NB4 (cell line): ENCODE measurements around the gene AGXT.

Experiments
- DNase-seq: peaks from one replicate; pipeline ENCODE4 v3.0.0; 2010; ENCODE audit warnings: low read depth
- H3K4me3 ChIP-seq: one replicate; pipeline ENCODE4 v1.5.1; 2011; ENCODE audit warnings: mild to moderate bottlenecking, low read depth, low read length, moderate library complexity
- MYC ChIP-seq: IDR thresholded peaks from 2 replicates; pipeline ENCODE4 v1.6.1; 2011; ENCODE audit warnings: low read depth, low read length
- POLR2A ChIP-seq: IDR thresholded peaks from 2 replicates; pipeline ENCODE4 v1.6.1; 2011; ENCODE audit warnings: mild to moderate bottlenecking; ENCODE audit not compliant: insufficient read length; ENCODE audit errors: extremely low read depth
- TF ChIP-seq, protein P1 (sequence below): IDR thresholded peaks from 2 replicates; pipeline ENCODE4 v1.6.1; 2011; ENCODE audit warnings: low read depth, low read length
- TF ChIP-seq, protein P2 (sequence below): IDR thresholded peaks from one replicate; pipeline ENCODE4 v1.5.1; 2012; ENCODE audit warnings: low read depth, low read length

Gene AGXT

DNA sequence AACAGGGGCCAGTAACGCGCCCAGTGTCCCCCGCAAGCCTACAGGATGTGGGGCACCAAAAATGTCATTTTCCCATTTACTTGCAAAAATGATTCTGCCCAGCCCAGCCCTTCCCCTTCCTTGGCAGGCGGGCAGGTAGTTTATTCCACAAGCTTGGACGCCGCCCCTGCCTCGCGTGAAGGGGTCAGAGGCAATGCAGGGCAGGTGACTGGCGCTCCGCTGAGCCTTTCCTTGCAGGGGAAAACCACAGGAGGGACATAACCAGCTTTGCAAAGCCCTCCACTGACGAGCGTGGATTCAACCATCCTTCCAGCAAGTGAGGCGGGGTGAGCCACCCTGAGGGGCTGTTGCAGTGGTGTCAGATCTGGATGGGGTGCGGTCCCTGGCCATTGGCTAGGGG, 22.1 kb downstream of the AGXT start:
- TF ChIP-seq POLR2A (no peak), MYC (no peak)
- TF ChIP-seq, protein P1, sequence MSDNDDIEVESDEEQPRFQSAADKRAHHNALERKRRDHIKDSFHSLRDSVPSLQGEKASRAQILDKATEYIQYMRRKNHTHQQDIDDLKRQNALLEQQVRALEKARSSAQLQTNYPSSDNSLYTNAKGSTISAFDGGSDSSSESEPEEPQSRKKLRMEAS: no peak
- TF ChIP-seq, protein P2, sequence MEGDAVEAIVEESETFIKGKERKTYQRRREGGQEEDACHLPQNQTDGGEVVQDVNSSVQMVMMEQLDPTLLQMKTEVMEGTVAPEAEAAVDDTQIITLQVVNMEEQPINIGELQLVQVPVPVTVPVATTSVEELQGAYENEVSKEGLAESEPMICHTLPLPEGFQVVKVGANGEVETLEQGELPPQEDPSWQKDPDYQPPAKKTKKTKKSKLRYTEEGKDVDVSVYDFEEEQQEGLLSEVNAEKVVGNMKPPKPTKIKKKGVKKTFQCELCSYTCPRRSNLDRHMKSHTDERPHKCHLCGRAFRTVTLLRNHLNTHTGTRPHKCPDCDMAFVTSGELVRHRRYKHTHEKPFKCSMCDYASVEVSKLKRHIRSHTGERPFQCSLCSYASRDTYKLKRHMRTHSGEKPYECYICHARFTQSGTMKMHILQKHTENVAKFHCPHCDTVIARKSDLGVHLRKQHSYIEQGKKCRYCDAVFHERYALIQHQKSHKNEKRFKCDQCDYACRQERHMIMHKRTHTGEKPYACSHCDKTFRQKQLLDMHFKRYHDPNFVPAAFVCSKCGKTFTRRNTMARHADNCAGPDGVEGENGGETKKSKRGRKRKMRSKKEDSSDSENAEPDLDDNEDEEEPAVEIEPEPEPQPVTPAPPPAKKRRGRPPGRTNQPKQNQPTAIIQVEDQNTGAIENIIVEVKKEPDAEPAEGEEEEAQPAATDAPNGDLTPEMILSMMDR: no peak
- H3K4me3 ChIP-seq: no peak overlapping the region
- DNase-seq: no peak

DNA sequence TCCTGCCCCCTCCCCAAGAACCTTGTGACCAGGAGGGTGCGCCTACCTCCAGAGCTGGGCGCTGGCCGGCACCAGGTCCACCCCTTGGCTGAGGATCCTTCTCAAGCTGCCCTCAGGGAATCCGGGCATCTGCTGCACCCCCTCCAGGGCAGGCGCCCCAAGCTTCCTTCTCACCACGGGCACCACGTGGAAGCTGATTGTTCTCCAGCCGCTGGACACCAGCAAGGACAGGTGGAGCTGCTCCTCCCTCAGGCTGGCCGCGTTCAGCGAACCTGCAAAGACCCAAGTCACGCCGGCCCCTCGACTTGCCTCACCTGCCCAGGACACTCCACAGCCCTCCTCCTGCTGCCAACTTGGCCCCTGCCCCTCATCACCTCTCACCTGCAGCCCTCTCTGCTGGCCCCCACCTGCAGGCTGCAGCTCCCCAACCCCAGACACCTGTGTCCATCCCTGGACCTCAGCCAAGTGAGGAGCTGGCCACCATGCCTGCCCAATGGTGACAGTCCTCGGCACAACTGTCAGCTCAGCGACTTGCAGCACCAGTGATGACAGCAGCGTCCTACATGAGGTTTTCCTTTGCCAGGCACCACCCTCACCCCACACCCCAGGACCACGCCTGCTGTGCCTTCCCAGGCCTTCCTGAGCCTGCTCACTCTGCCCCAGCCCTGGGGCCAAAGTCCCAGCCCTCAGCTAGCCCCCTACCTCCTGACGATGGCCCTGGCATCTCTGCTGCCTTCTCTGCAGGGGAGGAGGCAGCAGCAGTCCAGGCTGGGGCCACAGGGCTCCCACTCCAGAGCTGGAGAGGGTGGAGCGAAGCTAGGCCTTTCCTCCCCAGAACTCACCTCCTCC, 23.1 kb downstream of the AGXT start:
- H3K4me3 ChIP-seq: no peak overlapping the region
- no peak for DNase-seq
- no peak for TF ChIP-seq POLR2A
- TF ChIP-seq, protein P1: no peak
- TF ChIP-seq MYC: no peak
- TF ChIP-seq, protein P2: no peak

DNA sequence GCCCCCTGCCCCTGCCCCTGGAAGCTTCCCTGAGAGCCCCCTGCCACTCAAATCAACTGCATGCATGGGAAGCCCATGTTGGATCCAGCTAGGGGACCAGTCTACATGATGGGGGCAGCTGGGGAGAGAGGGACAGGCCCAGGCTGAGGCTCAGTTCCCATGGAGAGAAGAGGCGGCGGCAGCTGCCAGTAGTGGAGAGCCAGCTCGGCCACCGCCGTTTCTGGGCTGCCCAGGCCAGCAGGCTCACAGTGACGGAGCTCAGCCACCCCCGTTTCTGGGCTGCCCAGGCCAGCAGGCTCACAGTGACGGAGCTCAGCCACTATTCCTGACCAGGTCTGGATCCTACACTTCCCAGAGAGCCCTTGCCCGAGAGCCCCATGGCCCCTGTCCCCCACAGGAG, 23.7 kb downstream of the AGXT start:
- H3K4me3 ChIP-seq: no peak overlapping the region
- TF ChIP-seq MYC: no peak
- TF ChIP-seq, protein P2: no peak
- TF ChIP-seq, protein P1: no peak
- TF ChIP-seq POLR2A: no peak
- DNase-seq: no peak

DNA sequence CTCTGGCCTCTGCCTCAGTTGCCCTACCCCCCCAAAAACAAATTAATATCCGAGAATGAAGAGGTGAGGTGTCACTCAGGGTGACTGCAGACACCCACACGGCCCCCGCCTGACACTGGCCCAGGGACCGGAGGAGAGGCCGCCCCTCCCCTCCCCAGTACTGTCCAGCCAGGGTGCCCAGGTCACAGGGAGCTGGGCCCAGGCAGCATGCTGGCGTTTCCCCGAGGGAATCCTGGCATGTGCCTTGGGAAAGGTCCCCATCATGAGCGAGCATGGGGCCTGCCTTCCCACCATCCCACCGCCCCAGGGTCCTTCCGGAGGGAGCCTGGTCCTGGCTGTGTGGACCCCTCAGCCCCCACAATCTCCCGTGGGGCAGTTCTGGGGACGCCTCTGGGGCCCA, 24.3 kb downstream of the AGXT start:
- TF ChIP-seq, protein P2: no peak
- TF ChIP-seq POLR2A (no peak), MYC (no peak)
- TF ChIP-seq, protein P1: no peak
- no peak for DNase-seq
- H3K4me3 ChIP-seq: no peak overlapping the region

DNA sequence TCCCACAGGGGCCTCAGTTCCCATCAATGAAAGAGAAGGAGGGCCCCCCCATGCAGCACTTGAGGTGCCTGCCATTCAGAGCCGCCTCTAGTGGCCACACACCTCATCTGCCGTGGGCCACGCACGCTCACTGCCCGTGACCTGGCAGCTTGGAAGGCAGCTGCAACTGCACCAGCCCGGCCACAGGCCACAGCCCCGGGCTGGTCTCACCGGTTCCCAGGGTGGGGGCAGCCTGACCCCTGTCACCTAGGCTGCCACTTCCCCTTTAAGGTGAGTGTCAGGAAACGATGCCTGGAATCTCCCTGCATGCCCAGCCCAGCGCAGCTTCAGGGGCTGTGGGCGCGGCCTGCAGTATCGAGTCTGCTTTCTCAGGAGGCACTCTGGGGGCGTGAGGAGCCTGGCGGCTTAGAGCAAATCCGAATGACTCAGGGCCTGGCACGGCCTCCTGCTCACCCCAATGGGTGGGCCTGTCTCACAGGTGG, 24.8 kb downstream of the AGXT start:
- DNase-seq: no peak
- TF ChIP-seq POLR2A: no peak
- no peak for TF ChIP-seq MYC
- TF ChIP-seq, protein P1: no peak
- TF ChIP-seq, protein P2: no peak
- H3K4me3 ChIP-seq: no peak overlapping the region
